HG02642 (cell line): ENCODE results near the gene COL13A1.

Source experiments
- ATAC-seq: cut with Tn5 transposase; IDR thresholded peaks from one replicate; pipeline ENCODE4 v1.9.1; 2021; ENCODE audit warnings: mild to moderate bottlenecking; ENCODE audit not compliant: unreplicated experiment, poor library complexity

Gene COL13A1

DNA sequence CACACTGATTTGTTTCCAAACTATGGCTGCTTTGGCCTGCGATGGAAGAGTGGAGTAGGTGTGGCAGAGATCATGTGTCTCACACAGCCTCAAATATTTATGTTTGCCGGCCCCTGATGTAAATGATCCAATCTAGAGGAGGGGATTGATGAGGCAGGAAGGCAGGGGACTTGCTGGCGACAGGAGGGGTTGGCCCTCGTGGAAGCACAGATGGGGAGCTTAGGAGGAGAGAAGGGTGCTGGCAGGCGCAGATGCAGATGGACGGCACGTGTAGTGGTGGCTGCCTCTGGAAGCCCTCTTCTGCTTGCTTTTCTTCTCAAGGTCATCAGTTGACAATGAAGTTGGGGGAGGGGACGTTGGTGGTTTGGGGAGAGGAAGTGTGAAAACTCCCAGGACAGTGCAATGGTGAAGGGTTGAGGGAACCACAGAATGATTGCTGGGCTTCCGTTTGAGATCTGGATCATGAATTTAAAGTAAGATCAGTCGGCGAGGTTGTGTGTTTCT lies 15.4 kb downstream of the COL13A1 start:
- ATAC-seq = no peak

- no peak for ATAC-seq
Observed at GRCh38 chr10:69818676-69819239, 17.1 kb downstream of the COL13A1 start.

GRCh38 chr10:69819716-69820506 lies 18.2 kb downstream of the COL13A1 start:
- no peak for ATAC-seq

DNA sequence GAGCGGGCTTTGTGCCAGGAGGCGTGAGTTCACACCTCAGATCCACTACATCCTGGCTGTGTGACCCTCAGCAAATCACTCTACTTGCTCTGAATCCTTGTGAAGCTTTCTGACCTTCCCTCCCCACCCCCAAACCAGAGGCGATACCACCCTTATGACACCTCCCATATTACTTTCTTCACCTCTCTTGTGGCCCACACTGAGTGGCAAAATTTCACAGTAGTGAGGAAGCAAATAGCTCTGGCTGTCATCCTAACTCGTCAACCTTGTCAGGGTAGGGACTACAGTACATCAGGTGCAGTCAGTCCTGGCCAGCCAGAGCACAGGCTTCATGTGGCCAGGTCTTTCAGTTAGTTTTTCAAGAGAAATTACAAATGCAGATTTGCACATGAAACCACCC lies 19.1 kb downstream of the COL13A1 start:
- no peak for ATAC-seq

GRCh38 chr10:69825604-69826003 lies 23.9 kb downstream of the COL13A1 start:
- no peak for ATAC-seq

DNA sequence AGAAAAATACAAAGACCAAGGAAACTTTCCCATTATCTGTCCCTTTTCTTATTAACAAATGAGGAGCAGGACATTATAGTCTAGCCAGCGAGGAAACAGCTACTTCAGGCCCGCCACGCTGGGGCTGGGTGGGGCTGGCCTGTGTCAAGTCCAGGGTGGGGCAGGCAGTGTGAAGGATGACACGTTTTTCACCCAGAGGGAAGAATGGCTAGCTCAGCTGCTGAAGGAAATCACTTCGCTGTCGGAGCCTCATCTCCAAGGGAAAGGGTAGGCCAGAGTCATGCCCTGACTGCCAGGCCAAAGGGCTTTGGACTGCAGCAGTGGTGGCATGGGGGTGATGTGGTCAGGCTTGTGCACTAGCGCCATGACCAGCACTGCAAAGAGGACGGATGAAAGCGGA lies 24.4 kb downstream of the COL13A1 start:
- ATAC-seq = no peak

GRCh38 chr10:69826789-69827554 lies 25.3 kb downstream of the COL13A1 start:
- no peak for ATAC-seq

DNA sequence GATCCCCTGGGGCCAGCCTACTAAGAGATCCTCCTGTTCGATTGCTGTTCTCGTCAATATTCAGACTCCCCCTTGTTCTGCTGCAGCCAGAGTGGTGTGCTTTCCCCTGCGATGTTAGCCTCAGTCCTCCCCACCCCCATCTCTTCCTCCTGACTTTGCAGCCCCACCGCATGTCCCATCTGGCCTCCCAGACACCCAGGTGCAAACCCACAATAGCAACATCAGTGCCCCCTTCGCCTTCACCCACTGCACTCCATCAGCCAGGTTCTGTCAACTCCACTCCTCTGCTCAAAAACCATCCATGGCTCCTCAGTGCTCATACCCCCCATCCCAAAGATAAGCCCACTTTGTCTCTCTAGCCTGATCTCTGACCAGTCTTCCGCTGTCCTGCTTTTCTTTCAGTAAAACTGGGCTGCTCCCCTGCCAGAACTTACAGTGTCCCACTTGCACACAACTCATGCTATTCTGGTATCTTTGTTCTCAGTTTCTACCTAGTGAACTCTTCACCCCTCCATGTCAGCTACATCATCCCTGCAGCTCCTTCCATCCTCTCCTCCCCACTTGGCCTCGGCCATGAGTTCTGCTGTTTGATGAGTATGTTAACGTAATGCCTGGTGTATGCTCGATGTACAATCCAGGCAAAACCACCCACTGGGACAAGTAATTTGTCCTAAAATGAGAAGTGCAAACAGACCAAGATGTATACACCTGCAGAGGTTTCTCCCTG lies 26.6 kb downstream of the COL13A1 start:
- ATAC-seq = no peak

GRCh38 chr10:69829775-69830174 lies 28.1 kb downstream of the COL13A1 start:
- ATAC-seq = no peak

DNA sequence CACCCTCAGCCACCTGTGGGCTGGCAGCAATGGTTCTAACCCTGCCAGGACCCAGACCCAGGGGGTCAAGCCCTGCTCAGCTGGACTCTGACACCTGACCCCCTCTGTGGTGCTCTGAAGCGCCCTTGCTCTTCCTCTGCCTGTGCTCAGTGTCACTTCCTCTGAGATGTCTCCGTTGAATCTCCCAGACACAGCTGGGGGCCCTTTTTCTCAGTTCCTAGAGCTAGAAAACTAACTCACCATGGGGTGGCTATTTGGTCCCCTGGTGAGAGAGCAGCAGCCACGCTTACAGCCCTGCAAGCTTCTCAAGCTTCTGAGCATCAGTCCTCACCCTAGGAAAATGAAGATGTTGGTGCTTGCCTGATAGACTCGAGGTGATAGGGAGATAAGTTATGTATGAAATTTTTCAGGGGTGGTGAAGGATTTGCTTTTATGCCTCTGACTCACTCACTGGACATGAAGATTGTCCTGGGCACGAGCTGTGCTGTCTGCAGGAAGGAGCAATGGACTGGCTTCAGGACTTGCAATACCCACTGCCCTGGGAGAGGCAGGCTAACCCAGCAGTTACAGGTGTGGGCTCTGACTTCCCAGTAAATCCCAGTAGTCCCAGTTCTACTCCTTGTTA lies 29.6 kb downstream of the COL13A1 start:
- ATAC-seq = no peak

DNA sequence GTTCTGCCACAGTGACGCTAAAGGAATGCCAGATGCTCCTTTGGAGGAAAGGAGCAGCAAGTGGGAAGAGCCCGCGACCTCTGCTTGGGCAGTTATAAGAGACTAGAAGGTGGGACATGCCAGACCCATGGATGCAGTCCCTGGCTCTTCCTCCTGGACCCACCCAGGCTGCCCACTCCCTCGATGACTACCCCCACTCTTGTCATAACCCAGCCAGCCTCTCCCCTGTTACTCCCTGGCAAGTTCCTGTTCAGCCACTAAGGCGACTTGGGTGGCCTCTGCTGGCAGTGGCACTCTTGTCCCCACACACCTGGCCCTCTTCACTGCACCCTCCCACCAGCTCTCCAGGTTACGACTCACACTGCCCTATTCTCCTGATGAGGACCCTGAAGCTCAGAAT lies 33.5 kb downstream of the COL13A1 start:
- ATAC-seq = no peak

GRCh38 chr10:69835875-69836730 lies 34.4 kb downstream of the COL13A1 start:
- no peak for ATAC-seq

DNA sequence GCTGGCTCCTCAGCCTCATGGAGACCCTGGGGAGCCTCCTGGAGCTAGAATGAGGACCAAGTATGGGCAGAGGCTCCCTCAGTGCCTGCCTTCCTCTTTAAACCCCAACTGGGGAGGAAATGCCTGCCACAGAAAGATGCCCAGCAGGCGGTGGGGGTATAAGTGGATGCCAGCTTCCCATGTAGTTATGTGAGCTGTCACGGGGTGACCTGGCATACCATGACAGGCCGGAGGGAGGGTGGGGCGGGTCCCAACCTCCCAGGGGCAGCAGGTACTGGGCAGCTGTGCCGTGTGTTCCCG lies 35.0 kb downstream of the COL13A1 start:
- ATAC-seq = no peak

DNA sequence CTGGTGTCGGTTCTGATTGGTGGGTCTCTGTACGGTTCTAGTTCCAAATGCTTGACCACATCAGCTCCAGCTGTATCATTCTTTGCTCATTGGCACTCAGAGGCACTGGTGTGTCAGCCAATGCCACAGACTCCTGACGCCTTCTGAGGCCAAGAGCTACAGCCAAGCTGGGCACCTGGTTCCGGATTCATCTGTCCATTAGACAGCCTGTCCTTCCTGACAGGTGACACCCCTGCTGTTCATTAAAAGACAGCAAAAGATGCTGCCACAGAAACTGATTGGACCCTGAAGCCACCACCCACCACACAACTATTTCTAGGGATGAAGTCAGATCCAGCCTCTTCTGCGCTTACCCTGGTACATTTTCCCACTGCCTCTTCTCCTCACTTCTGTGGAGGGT lies 35.6 kb downstream of the COL13A1 start:
- no peak for ATAC-seq

GRCh38 chr10:69838418-69838817 lies 36.7 kb downstream of the COL13A1 start:
- no peak for ATAC-seq

DNA sequence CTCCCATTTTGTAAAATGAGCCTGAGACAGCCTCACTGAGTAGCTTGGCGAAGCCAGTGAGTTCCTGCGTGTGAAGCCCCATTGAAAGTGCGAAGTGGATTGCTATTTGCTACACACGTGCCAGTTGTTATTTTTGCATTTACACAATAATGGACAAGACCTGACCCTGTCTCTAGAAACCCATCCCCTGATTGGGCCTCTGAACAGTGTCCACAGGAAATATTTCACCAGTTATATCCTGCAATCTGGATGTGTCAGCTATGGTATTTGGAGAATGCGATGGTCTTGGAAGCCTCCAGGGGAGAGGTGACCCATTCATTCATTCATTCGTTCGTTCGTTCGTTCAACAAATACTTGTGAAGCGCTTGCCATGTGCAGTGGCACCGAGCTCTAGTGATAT lies 37.1 kb downstream of the COL13A1 start:
- no peak for ATAC-seq

GRCh38 chr10:69839696-69840345 lies 38.1 kb downstream of the COL13A1 start:
- ATAC-seq = no peak

GRCh38 chr10:69840773-69841172 lies 39.1 kb downstream of the COL13A1 start:
- no peak for ATAC-seq

GRCh38 chr10:69842020-69842419 lies 40.3 kb downstream of the COL13A1 start:
- no peak for ATAC-seq
